ENCODE data around the gene HK1.
"Not testable (repeated sequence)": the region's sequence is repeated elsewhere in the genome, so short reads cannot be mapped to it uniquely, and the experiment has no call there.

HK1 gene

DNA sequence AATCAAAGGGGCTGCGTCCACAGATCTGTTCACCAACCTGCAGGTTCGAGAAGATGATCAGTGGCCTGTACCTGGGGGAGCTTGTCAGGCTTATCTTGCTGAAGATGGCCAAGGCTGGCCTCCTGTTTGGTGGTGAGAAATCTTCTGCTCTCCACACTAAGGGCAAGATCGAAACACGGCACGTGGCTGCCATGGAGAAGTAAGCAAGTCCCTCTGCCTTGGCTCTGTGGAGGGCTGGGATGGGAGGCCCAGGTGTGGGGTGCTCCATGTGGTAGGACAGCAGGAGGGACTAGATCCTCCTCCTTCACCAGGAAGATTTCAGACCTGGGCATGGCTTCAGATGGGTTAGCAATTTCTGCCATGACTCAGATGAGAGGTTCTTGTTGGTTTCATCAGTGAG, 32.3 kb upstream of the HK1 start:
- Mint-ChIP-seq H3K4me3 (no peak overlapping the region), H3K4me1 (peaks cover 2% of the 10 kb centered on the region), H3K9me3 (no peaks in the 10 kb centered on the region), H3K27me3 (no peaks in the 10 kb centered on the region), H3K36me3 (ENCODE audit: low read depth) (no peaks in the 10 kb centered on the region), H3K27ac (no peak overlapping the region)
- no peak for ATAC-seq
- no peak for DNase-seq

DNA sequence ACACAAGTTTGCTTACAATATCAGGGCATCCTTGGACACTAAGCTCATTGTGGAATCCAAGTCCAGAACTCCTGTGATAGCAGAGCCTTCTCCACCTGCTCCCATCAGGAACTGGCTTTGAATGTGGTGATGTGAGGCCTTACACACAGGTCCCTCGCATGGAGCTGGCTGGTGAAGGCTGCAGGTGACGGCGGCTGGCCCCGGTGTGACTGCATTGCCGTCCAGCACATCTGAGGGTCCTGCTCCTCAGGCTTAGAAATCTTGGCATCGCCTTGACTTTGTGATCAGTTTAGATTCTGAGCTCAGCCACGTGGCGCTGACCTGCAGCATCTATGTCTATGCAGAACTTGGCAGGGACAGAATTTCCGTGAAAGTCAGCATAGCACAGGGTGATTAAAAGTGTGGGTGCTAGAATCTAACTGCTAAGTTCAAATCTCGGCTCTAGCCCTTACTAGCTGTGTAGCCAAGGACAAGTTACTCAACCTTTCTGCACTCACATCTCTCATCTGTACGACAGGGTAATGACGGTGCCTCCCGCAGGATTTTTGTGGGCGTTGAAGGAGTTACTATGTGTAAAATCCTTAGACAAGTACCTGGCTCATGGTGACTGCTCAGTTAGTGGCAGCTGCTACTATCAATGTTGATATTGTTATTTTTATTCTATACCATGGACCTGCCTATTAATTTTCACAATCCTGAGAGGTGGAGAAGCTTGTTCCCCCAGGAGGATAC, 31.5 kb upstream of the HK1 start:
- H3K36me3 Mint-ChIP-seq (ENCODE audit: low read depth) = no peaks in the 10 kb centered on the region
- ATAC-seq = no peak

DNA sequence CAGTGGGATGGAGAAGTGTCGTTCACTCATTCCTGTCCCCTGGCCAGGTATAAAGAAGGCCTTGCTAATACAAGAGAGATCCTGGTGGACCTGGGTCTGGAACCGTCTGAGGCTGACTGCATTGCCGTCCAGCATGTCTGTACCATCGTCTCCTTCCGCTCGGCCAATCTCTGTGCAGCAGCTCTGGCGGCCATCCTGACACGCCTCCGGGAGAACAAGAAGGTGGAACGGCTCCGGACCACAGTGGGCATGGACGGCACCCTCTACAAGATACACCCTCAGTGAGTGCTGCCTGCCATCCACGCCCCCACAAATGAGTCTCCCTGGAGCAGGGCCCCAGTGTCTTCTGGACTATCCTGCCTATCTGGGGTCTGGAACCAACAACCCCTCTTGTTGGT, 31.0 kb upstream of the HK1 start:
- Mint-ChIP-seq H3K36me3 (ENCODE audit: low read depth) (no peaks in the 10 kb centered on the region), H3K4me3 (no peak overlapping the region), H3K9me3 (no peaks in the 10 kb centered on the region), H3K4me1 (peaks cover 2% of the 10 kb centered on the region), H3K27me3 (no peaks in the 10 kb centered on the region), H3K27ac (no peak overlapping the region)
- ATAC-seq (no peak), DNase-seq (no peak)

More for the DNA sequence above, 31.5 kb upstream of the HK1 start:
- H3K4me1 Mint-ChIP-seq = peaks cover 2% of the 10 kb centered on the region
- H3K27me3 Mint-ChIP-seq = no peaks in the 10 kb centered on the region
- no peak overlapping the region for H3K27ac Mint-ChIP-seq
- H3K9me3 Mint-ChIP-seq = no peaks in the 10 kb centered on the region
- no peak overlapping the region for H3K4me3 Mint-ChIP-seq
- DNase-seq = no peak

DNA sequence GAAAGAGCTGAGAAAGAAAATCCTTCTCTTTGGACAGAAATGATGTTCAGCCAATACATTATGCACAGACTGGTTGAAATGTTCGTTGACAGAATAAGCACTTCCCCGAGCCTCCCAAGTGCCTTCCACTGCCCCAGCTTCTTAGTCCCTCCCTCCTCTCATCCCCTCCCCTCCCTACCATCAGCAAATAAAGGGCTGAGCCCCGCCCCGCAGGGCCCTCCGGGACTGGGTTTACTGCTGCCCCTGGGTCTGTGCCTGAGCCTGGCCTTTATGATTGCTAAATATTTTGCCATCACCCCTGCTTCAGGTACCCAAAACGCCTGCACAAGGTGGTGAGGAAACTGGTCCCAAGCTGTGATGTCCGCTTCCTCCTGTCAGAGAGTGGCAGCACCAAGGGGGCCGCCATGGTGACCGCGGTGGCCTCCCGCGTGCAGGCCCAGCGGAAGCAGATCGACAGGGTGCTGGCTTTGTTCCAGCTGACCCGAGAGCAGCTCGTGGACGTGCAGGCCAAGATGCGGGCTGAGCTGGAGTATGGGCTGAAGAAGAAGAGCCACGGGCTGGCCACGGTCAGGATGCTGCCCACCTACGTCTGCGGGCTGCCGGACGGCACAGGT, 30.1 kb upstream of the HK1 start:
- ATAC-seq (no peak), DNase-seq (no peak)
- Mint-ChIP-seq H3K4me3 (no peak overlapping the region), H3K27me3 (no peaks in the 10 kb centered on the region), H3K36me3 (ENCODE audit: low read depth) (no peaks in the 10 kb centered on the region), H3K9me3 (no peaks in the 10 kb centered on the region), H3K27ac (no peak overlapping the region), H3K4me1 (peaks cover 2% of the 10 kb centered on the region)

DNA sequence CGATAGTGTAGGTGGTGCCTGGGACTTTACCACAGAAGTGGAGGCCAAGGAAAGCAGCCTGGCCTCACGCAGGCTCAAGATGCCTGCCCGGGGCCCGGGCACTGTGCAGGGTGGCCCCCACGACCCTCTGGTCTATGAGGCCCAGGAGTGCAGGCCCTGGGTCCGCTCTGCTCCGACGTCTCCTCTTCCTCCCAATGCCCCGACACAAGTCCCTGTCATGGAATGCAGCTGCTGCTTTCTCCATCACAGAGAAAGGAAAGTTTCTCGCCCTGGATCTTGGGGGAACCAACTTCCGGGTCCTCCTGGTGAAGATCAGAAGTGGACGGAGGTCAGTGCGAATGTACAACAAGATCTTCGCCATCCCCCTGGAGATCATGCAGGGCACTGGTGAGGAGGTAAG, 28.3 kb upstream of the HK1 start:
- Mint-ChIP-seq H3K36me3 (ENCODE audit: low read depth) (no peaks in the 10 kb centered on the region), H3K4me1 (peaks cover 2% of the 10 kb centered on the region), H3K9me3 (no peaks in the 10 kb centered on the region), H3K27ac (no peak overlapping the region), H3K27me3 (no peaks in the 10 kb centered on the region), H3K4me3 (no peak overlapping the region)
- no peak for DNase-seq
- no peak for ATAC-seq

DNA sequence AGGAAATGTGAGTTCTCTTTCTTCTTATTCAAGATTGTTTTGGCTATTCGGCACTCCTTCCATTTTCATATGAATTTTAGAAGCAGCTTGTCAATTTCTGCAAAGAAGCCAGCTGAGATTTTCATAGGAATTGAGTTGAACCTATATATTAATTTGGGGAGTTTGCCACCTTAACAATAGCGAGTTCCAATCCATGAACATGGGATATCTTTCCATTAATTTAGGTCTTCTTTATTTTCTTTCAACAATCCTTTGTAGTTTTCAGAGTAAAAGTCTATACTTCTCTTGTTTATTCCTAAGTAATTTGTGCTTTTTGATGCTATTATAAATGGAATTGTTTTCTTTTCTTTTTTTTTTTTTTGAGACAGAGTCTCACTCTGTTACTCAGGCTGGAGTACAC, 26.9 kb upstream of the HK1 start:
- H3K27ac Mint-ChIP-seq; H3K4me1 Mint-ChIP-seq; H3K4me3 Mint-ChIP-seq; H3K36me3 Mint-ChIP-seq (ENCODE audit: low read depth); H3K27me3 Mint-ChIP-seq; DNase-seq; ATAC-seq; H3K9me3 Mint-ChIP-seq: not testable (repeated sequence)

DNA sequence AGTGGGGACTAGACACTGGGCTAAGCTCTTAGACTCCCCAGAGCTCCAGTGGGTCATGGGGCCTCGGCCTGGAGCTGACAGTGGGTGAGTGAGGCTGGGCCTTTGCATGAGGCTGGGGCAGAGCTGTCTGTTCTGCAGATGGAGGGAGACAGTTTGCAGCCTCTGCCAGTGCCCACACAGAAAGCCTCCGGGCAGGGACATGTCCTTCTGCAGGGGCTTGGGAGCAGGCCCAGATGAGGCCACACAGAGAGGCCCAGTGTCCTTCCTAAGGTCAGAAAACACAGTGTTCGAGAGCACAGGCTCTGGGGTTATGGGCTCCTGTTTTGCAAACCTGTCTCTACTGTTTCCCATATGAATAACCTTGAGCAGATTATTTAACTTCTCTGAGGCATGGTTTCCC, 25.1 kb upstream of the HK1 start:
- Mint-ChIP-seq H3K36me3 (ENCODE audit: low read depth) (no peaks in the 10 kb centered on the region), H3K9me3 (no peaks in the 10 kb centered on the region), H3K4me1 (no peaks in the 10 kb centered on the region), H3K4me3 (no peak overlapping the region), H3K27ac (no peak overlapping the region), H3K27me3 (no peaks in the 10 kb centered on the region)
- ATAC-seq = no peak
- no peak for DNase-seq

DNA sequence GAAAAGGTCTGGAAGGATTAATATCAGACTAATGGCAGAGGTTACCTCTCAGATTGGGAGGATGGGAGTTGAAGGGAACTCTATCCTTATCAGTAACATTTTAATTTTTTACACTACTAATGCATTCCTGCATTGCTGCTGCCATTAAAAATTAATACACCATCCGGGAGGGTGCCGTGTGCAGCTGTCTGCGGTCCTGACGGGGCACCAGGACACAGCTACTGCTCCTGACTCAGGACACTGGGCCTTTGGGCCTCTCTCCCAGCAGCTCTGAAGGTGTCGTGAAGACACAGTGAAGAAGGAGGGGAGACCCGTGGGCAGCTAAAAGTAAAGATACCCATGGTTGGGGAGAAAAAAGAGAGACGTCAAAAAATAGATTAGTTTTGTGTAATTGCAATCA, 23.4 kb upstream of the HK1 start:
- no peaks in the 10 kb centered on the region for H3K27me3 Mint-ChIP-seq
- H3K36me3 Mint-ChIP-seq (ENCODE audit: low read depth) = no peaks in the 10 kb centered on the region

DNA sequence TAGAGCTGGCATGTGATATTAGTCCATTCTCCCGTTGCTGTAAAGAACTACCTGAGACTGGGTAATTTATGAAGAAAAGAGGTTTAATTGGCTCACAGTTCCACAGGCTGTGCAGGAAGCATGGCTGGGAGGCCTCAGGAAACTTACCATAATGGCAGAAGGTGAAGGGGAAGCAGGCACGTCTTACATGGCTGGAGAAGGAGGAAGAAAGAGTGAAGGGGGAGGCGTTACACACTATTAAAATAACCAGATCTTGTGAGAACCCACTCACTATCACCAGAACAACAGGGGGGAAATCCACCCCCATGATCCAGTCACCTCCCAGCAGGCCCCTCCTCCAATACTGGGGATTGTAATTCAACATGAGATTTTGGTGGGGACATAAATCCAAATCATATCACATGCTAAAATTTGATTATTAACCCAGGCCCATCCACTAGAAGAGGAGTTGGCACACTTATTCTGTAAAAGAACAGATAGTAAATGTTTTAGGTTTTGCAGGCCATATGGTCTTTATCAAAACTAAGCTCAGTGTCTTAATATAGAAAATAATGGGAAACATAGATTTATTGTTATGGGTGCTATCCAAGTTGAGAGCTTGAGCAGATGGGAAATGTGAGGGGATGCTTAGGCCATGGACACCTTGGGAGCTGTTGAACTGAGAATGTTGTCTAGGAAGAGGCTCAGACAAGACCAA, 18.6 kb upstream of the HK1 start:
- H3K27me3 Mint-ChIP-seq = no peaks in the 10 kb centered on the region
- no peak for DNase-seq
- no peak overlapping the region for H3K27ac Mint-ChIP-seq
- no peaks in the 10 kb centered on the region for H3K36me3 Mint-ChIP-seq (ENCODE audit: low read depth)
- peaks cover 7% of the 10 kb centered on the region for H3K4me1 Mint-ChIP-seq
- H3K4me3 Mint-ChIP-seq = no peak overlapping the region
- no peaks in the 10 kb centered on the region for H3K9me3 Mint-ChIP-seq
- ATAC-seq = no peak

More for the DNA sequence above, 23.4 kb upstream of the HK1 start:
- DNase-seq (no peak), ATAC-seq (no peak)
- no peaks in the 10 kb centered on the region for H3K4me1 Mint-ChIP-seq
- H3K9me3 Mint-ChIP-seq = no peaks in the 10 kb centered on the region
- H3K27ac Mint-ChIP-seq = no peak overlapping the region
- no peak overlapping the region for H3K4me3 Mint-ChIP-seq

DNA sequence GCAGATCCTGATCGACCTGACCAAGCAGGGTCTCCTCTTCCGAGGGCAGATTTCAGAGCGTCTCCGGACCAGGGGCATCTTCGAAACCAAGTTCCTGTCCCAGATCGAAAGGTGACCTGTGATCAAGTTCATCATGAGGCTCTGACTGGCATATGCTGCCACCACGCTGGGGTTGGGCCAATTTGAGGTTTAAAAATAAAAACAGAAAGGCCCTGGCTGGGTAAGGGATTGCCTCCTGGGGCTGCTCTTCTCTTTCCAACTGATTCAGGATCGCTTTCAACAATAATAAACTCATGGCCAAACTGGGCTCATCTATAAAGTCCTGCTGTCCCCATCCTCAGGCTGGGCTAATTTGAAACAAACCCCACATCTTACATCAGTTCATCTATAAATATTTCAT, 17.1 kb upstream of the HK1 start:
- no peaks in the 10 kb centered on the region for H3K27me3 Mint-ChIP-seq
- H3K36me3 Mint-ChIP-seq (ENCODE audit: low read depth) = no peaks in the 10 kb centered on the region
- H3K4me1 Mint-ChIP-seq = peaks cover 7% of the 10 kb centered on the region
- DNase-seq = no peak
- no peaks in the 10 kb centered on the region for H3K9me3 Mint-ChIP-seq
- H3K27ac Mint-ChIP-seq = no peak overlapping the region
- H3K4me3 Mint-ChIP-seq = no peak overlapping the region
- no peak for ATAC-seq

DNA sequence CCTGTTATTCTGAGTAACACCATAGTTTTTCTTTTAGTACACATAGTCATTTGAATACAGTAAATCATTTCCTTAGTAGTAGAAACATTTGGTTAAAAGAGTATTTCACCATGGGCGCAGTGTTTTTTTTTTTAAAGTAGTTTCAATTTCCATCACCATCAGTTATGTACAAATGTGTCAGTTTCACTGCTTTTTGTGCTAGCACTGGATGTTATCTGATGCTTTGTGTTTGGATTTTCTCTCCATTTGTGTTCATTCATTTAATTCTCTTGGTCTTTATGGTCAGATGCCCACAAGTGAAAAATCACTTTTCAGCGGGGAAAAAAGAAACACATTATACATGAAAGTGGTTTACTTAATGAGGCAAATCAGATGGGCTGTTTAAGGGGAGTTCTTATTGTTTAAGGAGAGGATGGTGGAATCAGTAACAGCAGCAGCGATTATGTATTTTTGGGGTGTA, 16.0 kb upstream of the HK1 start:
- Mint-ChIP-seq H3K4me3 (no peak overlapping the region), H3K36me3 (ENCODE audit: low read depth) (no peaks in the 10 kb centered on the region), H3K27me3 (no peaks in the 10 kb centered on the region), H3K27ac (no peak overlapping the region), H3K9me3 (no peaks in the 10 kb centered on the region), H3K4me1 (peaks cover 7% of the 10 kb centered on the region)
- DNase-seq (no peak), ATAC-seq (peak; percentile 48)

DNA sequence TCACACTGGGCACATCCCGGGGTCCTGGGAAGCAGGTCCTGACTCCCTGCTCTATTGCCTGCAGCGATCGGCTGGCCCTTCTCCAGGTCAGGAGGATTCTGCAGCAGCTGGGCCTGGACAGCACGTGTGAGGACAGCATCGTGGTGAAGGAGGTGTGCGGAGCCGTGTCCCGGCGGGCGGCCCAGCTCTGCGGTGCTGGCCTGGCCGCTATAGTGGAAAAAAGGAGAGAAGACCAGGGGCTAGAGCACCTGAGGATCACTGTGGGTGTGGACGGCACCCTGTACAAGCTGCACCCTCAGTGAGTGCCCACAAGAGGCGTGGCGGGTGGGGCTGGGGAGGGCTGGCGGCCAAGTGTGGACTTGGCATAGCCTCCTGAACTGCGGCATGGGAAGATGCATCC, 12.8 kb upstream of the HK1 start:
- no peak for DNase-seq
- H3K27me3 Mint-ChIP-seq = no peaks in the 10 kb centered on the region
- no peak overlapping the region for H3K4me3 Mint-ChIP-seq
- H3K9me3 Mint-ChIP-seq = no peaks in the 10 kb centered on the region
- no peak for ATAC-seq
- H3K4me1 Mint-ChIP-seq = peaks cover 7% of the 10 kb centered on the region
- no peak overlapping the region for H3K27ac Mint-ChIP-seq
- H3K36me3 Mint-ChIP-seq (ENCODE audit: low read depth) = no peaks in the 10 kb centered on the region

DNA sequence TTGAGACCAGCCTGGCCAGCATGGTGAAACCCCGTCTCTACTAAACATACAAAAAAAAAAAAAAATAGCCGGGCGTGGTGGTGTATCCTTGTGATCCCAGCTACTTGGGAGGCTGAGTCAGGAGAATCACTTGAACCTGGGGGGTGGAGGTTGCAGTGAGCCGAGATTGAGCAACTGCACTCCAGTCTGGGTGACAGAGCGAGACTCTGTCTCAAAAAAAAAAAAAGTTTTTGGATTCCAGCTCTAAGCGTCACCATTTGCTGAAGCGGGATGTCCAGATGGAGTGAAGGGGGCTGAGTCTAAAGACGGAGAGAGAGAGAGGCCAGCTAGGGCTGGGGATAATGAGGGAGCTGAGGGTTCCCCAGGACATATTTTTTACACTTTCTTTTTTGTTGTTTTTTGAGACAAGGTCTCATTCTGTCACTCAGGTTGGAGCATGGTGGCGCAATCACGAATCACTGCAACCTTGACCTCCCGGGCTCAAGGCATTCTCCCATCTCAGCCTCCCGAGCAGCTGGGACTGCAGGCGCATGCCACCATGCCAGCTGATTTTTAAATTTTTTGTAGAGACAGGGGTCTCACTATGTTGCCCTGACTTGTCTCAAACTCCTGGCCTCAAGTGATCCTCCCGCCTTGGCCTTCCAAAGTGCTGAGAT, 9.4 kb upstream of the HK1 start:
- no peak overlapping the region for H3K27ac Mint-ChIP-seq
- H3K27me3 Mint-ChIP-seq = no peaks in the 10 kb centered on the region
- H3K9me3 Mint-ChIP-seq = no peaks in the 10 kb centered on the region
- DNase-seq (no peak), ATAC-seq (no peak)
- H3K4me1 Mint-ChIP-seq = no peaks in the 10 kb centered on the region
- H3K4me3 Mint-ChIP-seq = no peak overlapping the region
- H3K36me3 Mint-ChIP-seq (ENCODE audit: low read depth) = no peaks in the 10 kb centered on the region

DNA sequence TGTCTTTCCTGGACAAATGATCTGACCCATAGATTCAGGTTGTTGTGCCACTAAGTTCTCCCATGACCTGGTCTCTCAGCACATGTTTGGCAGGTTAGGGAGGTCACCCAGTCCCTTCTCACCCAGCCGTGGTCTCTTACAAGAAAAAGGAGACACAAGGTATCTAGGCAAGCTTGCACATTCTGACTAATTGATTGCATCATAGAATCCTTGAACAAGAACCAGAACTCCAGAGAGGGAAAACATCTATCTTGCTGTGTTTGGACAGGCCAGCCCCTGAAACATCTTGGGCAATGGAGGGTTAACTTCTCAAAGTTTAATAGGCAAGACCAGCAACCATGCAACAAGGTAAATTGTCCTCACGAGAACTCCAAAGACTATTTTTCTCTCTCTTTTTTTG, 8.5 kb upstream of the HK1 start:
- no peaks in the 10 kb centered on the region for H3K4me1 Mint-ChIP-seq
- no peak for ATAC-seq
- no peak for DNase-seq
- no peaks in the 10 kb centered on the region for H3K9me3 Mint-ChIP-seq
- no peak overlapping the region for H3K27ac Mint-ChIP-seq
- H3K4me3 Mint-ChIP-seq = no peak overlapping the region
- no peaks in the 10 kb centered on the region for H3K27me3 Mint-ChIP-seq
- H3K36me3 Mint-ChIP-seq (ENCODE audit: low read depth) = no peaks in the 10 kb centered on the region

DNA sequence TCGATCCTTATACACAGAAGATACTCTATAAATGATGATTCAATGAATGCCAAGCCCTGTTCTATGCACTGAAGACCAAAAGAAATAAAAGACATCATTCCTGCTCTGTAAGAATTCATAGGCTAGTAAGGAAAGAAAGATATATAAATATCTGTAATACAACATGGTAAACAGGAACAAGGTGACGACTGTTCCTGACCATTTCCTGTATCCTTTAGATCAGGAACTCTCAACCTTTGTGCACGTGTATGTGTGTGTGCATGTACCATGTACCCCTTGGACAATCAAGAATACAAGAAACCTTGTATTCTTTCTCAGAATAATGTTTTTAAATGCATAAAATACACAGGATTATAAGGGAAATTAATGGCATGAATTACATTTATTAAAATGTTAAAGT, 7.3 kb upstream of the HK1 start:
- H3K27me3 Mint-ChIP-seq = no peaks in the 10 kb centered on the region

More for the DNA sequence above, 7.3 kb upstream of the HK1 start:
- H3K4me3 Mint-ChIP-seq = no peak overlapping the region
- H3K9me3 Mint-ChIP-seq = no peaks in the 10 kb centered on the region
- no peak overlapping the region for H3K27ac Mint-ChIP-seq
- DNase-seq (no peak), ATAC-seq (no peak)
- H3K4me1 Mint-ChIP-seq = no peaks in the 10 kb centered on the region
- H3K36me3 Mint-ChIP-seq (ENCODE audit: low read depth) = no peaks in the 10 kb centered on the region

Measured in activated naive CD8-positive, alpha-beta T cell treated with anti-CD3 and anti-CD28 coated beads, Interleukin-2, amount 50 U/mL, for 24 hours (primary cell).